Kidney epithelial cell (primary cell): Measurements from ENCODE around the gene PMIS2. TPM values are rescaled to one million over a fixed set of nuclear protein-coding genes. Genes with fewer than 3 reads are reported as not detected.
A peak's percentile ranks its signal among the peaks of the same experiment; 100 is the strongest.

Experiments
- DNase-seq: peaks from one replicate; pipeline ENCODE4 v3.0.0-alpha.2; 2010; ENCODE audit warnings: low read depth
- H3K27me3 ChIP-seq: 2 replicates; pipeline ENCODE4 v1.6.0; 2011; ENCODE audit warnings: low read length; ENCODE audit not compliant: control insufficient read depth, insufficient read depth
- H3K36me3 ChIP-seq: 2 replicates; pipeline ENCODE4 v1.5.1; 2011; ENCODE audit warnings: low read length; ENCODE audit not compliant: control insufficient read depth, insufficient read depth
- H3K4me3 ChIP-seq: 2 replicates; pipeline ENCODE4 v1.5.1; 2011; ENCODE audit warnings: low read depth, mild to moderate bottlenecking, control low read depth, low read length
- total RNA-seq: library from RNA; depleted of rRNA; stranded (reverse); fragments of >200 nt; gene quantifications from 2 replicates; pipeline ENCODE4 v1.2.3, GENCODE V29; 2015
- TF ChIP-seq, protein P1 (sequence below): IDR thresholded peaks from 2 replicates; pipeline ENCODE4 v1.5.1; 2011; ENCODE audit warnings: mild to moderate bottlenecking, moderate library complexity, low read length, control low read depth, inconsistent platforms; ENCODE audit not compliant: insufficient read depth, poor library complexity, severe bottlenecking

PMIS2 gene
- total RNA-seq, 1 donor from 2014 or later = not detected

- TF ChIP-seq, protein P1, sequence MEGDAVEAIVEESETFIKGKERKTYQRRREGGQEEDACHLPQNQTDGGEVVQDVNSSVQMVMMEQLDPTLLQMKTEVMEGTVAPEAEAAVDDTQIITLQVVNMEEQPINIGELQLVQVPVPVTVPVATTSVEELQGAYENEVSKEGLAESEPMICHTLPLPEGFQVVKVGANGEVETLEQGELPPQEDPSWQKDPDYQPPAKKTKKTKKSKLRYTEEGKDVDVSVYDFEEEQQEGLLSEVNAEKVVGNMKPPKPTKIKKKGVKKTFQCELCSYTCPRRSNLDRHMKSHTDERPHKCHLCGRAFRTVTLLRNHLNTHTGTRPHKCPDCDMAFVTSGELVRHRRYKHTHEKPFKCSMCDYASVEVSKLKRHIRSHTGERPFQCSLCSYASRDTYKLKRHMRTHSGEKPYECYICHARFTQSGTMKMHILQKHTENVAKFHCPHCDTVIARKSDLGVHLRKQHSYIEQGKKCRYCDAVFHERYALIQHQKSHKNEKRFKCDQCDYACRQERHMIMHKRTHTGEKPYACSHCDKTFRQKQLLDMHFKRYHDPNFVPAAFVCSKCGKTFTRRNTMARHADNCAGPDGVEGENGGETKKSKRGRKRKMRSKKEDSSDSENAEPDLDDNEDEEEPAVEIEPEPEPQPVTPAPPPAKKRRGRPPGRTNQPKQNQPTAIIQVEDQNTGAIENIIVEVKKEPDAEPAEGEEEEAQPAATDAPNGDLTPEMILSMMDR = no peak
- no peak for DNase-seq
- Histone ChIP-seq H3K36me3 (no peaks in the 10 kb centered on the region), H3K27me3 (peaks cover 34% of the 10 kb centered on the region), H3K4me3 (peak overlapping the region; percentile 39)
These were observed 27.3 kb upstream of the PMIS2 start for GRCh38 chr19:35558400-35559280.

GRCh38 chr19:35559281-35559659 is 26.7 kb upstream of the PMIS2 start:
- TF ChIP-seq, protein P1 = no peak
- peaks cover 34% of the 10 kb centered on the region for H3K27me3 ChIP-seq
- DNase-seq = no peak

DNA sequence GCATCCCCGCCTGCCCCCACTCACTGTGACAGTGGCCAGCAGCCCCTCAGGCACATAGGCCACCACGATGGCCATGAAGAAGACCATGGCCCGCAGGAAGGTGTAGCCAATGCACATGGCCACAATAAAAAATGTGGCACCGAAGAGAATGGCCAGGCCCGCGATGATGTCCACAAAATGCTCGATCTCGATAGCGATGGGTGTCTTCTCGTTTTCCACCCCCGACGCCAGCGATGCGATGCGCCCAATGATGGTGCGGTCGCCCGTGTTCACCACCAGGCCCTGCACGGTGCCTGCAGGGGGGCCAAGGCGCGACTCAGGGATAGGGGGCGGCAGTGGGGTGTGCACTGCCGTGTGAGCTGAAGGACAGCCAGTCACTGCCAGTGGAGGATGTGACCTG is 26.2 kb upstream of the PMIS2 start:
- TF ChIP-seq, protein P1 = no peak
- Histone ChIP-seq H3K4me3 (no peak overlapping the region), H3K36me3 (no peaks in the 10 kb centered on the region), H3K27me3 (peaks cover 34% of the 10 kb centered on the region)
- DNase-seq = no peak

More at GRCh38 chr19:35559281-35559659, 26.7 kb upstream of the PMIS2 start:
- Histone ChIP-seq H3K4me3 (no peak overlapping the region), H3K36me3 (no peaks in the 10 kb centered on the region)

- Histone ChIP-seq H3K4me3 (no peak overlapping the region), H3K27me3 (peaks cover 29% of the 10 kb centered on the region), H3K36me3 (no peaks in the 10 kb centered on the region)
- no peak for DNase-seq
- TF ChIP-seq, protein P1 = no peak
These were observed 25.7 kb upstream of the PMIS2 start for GRCh38 chr19:35560271-35560670.

GRCh38 chr19:35560677-35561076 is 25.3 kb upstream of the PMIS2 start:
- H3K27me3 ChIP-seq = peaks cover 27% of the 10 kb centered on the region
- H3K4me3 ChIP-seq = no peak overlapping the region
- H3K36me3 ChIP-seq = no peaks in the 10 kb centered on the region
- TF ChIP-seq, protein P1 = no peak
- no peak for DNase-seq
